Stimulated activated naive CD8-positive, alpha-beta T cell treated with anti-CD3 and anti-CD28 coated beads, Interleukin-15, Interleukin-2, amounts not matched to agents 100 ng/mL and 50 ng/mL, for 24 hours (primary cell): ENCODE results near the gene KNDC1.
A peak's percentile ranks its signal among the peaks of the same experiment; 100 is the strongest.
"Not testable (repeated sequence)": the region's sequence is repeated elsewhere in the genome, so short reads cannot be mapped to it uniquely, and the experiment has no call there.

ENCODE experiments used
- H3K27ac Mint-ChIP-seq: one replicate; pipeline ENCODE4 v1.8.0; 2021; ENCODE audit warnings: mild to moderate bottlenecking, mixed read lengths
- H3K27me3 Mint-ChIP-seq: one replicate; pipeline ENCODE4 v1.8.0; 2021; ENCODE audit warnings: mixed read lengths
- H3K36me3 Mint-ChIP-seq: one replicate; pipeline ENCODE4 v1.8.0; 2021; ENCODE audit warnings: low read depth, mixed read lengths
- H3K4me1 Mint-ChIP-seq: one replicate; pipeline ENCODE4 v1.8.0; 2021; ENCODE audit warnings: low read depth, mixed read lengths
- H3K4me3 Mint-ChIP-seq: one replicate; pipeline ENCODE4 v1.8.0; 2021; ENCODE audit warnings: mild to moderate bottlenecking, mixed read lengths
- H3K9me3 Mint-ChIP-seq: one replicate; pipeline ENCODE4 v1.8.0; 2021; ENCODE audit warnings: mixed read lengths

KNDC1 gene

GRCh38 chr10:133230044-133230361, 70.0 kb downstream of the KNDC1 start, which contains the start of gene UTF1:
TSS of gene UTF1 (plus strand) at chr10:133230217. CDS start at chr10:133230289, 72 bp downstream.
- Mint-ChIP-seq H3K4me3 (no peak within 1 kb of the TSS), H3K9me3 (no peaks in the 10 kb centered on the region), H3K36me3 (no peaks in the 10 kb centered on the region), H3K27ac (no peak within 1 kb of the TSS), H3K27me3 (peaks cover 63% of the 10 kb centered on the region), H3K4me1 (peaks cover 26% of the 10 kb centered on the region)

DNA sequence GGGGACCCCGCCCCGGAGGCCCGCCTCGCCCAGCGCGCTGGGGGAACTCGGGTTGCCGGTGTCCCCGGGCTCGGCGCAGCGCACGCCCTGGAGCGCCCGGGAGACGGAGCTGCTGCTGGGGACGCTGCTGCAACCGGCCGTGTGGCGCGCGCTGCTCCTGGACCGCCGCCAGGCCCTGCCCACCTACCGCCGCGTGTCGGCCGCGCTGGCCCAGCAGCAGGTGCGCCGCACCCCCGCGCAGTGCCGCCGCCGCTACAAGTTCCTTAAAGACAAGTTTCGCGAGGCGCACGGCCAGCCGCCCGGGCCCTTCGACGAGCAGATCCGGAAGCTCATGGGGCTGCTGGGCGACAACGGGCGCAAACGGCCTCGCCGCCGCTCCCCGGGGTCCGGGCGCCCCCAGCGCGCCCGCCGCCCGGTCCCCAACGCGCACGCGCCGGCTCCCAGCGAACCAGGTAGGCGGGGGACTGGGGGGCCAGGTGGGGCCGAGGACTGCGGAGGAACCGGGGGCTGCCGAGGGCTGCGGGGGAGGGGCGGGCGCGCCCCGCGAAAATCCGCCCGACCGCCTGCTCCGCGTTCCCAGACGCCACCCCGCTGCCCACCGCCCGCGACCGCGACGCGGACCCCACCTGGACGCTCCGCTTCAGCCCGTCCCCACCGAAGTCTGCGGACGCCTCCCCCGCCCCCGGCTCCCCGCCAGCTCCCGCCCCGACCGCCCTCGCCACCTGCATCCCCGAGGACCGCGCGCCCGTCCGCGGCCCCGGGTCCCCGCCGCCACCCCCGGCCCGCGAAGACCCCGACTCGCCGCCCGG, 70.6 kb downstream of the KNDC1 start:
- Mint-ChIP-seq H3K4me1 (peaks cover 23% of the 10 kb centered on the region), H3K36me3 (no peaks in the 10 kb centered on the region), H3K27ac (no peak overlapping the region), H3K4me3 (no peak overlapping the region), H3K9me3 (no peaks in the 10 kb centered on the region), H3K27me3 (peaks cover 63% of the 10 kb centered on the region)

GRCh38 chr10:133231244-133231945, 71.4 kb downstream of the KNDC1 start:
- Mint-ChIP-seq H3K4me1 (peaks cover 19% of the 10 kb centered on the region), H3K36me3 (no peaks in the 10 kb centered on the region), H3K9me3 (no peaks in the 10 kb centered on the region), H3K27ac (no peak overlapping the region), H3K27me3 (peaks cover 56% of the 10 kb centered on the region), H3K4me3 (no peak overlapping the region)

- Mint-ChIP-seq H3K9me3 (no peaks in the 10 kb centered on the region), H3K27ac (no peak overlapping the region), H3K36me3 (no peaks in the 10 kb centered on the region), H3K4me1 (peaks cover 14% of the 10 kb centered on the region), H3K27me3 (peaks cover 50% of the 10 kb centered on the region), H3K4me3 (no peak overlapping the region)
Measured at GRCh38 chr10:133231946-133232574, 72.0 kb downstream of the KNDC1 start.

DNA sequence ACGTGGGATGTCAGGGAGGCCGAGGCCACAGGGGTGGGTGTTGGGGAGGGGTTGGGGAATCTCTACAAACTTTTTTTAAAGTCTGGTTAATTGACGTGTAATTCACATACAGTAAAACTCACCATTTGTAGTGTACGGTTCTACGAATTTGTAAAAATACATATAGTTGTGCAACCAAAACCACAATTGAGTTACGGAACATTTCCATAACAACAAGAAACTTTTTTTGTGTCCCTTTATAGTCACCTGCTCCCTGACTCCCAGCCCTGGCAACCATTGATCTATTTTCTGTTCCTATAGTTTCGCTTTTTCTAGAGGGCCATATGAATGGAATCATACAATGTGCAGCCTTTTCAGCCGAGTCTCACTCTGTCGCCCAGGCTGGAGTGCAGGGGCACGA, 74.8 kb downstream of the KNDC1 start:
- Mint-ChIP-seq H3K4me3 (peak overlapping the region; percentile 13), H3K27me3 (peaks cover 42% of the 10 kb centered on the region)
- H3K27ac Mint-ChIP-seq, H3K36me3 Mint-ChIP-seq, H3K4me1 Mint-ChIP-seq, H3K9me3 Mint-ChIP-seq: not testable (repeated sequence)

- Mint-ChIP-seq H3K4me3 (peak overlapping the region; percentile 13), H3K9me3 (no peaks in the 10 kb centered on the region), H3K27ac (no peak overlapping the region), H3K27me3 (peaks cover 42% of the 10 kb centered on the region), H3K36me3 (no peaks in the 10 kb centered on the region), H3K4me1 (peaks cover 7% of the 10 kb centered on the region)
Measured at GRCh38 chr10:133235265-133235855, 75.3 kb downstream of the KNDC1 start.

DNA sequence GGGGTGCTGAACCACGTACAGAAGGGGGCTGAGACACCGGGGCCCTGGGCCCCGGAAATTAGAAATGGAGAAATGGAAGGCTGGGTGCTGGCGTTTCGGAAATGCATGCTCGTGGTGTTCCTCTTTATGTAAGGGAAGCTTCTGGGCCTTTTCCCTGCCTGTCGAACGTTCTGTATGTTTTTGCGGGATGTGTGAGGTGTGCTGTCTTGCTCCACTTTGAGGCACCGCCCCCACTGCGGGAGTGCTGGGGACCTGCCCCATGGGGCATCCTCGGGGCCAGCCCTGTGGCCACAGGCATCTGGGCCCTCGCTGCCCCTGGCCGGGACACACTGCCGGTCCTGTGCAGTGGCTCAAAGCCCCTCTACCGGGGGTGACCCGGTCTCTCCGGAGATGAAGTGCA, 75.9 kb downstream of the KNDC1 start:
- no peaks in the 10 kb centered on the region for H3K9me3 Mint-ChIP-seq
- no peaks in the 10 kb centered on the region for H3K36me3 Mint-ChIP-seq
- H3K4me1 Mint-ChIP-seq = peaks cover 11% of the 10 kb centered on the region
- H3K27me3 Mint-ChIP-seq = peaks cover 46% of the 10 kb centered on the region
- H3K4me3 Mint-ChIP-seq = peak overlapping the region; percentile 35
- no peak overlapping the region for H3K27ac Mint-ChIP-seq

GRCh38 chr10:133236401-133237240, 76.6 kb downstream of the KNDC1 start:
- H3K36me3 Mint-ChIP-seq = no peaks in the 10 kb centered on the region
- H3K4me3 Mint-ChIP-seq = no peak overlapping the region
- H3K27ac Mint-ChIP-seq = no peak overlapping the region
- H3K27me3 Mint-ChIP-seq = peaks cover 48% of the 10 kb centered on the region
- no peaks in the 10 kb centered on the region for H3K9me3 Mint-ChIP-seq
- H3K4me1 Mint-ChIP-seq = peaks cover 14% of the 10 kb centered on the region

DNA sequence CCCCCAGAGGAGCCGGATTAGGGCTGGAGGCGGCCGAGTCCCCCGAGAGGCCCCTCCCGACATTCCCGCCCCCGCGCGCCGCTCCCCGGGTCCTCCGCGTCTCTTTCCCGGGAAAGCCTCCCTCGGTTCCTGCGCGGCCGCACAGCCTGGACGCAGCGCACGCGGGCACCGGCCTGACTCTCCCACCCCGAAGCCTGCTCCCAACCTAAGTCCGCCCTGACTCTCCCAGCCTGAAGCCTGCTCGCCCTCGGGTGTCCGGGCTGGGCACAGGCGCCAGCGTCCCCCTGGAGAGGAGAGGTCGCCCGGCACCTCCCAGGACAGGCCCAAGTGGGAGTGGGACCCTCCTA, 77.2 kb downstream of the KNDC1 start:
- no peaks in the 10 kb centered on the region for H3K36me3 Mint-ChIP-seq
- H3K4me3 Mint-ChIP-seq = no peak overlapping the region
- H3K9me3 Mint-ChIP-seq = no peaks in the 10 kb centered on the region
- H3K4me1 Mint-ChIP-seq = peaks cover 18% of the 10 kb centered on the region
- H3K27me3 Mint-ChIP-seq = peaks cover 46% of the 10 kb centered on the region
- H3K27ac Mint-ChIP-seq = no peak overlapping the region

- H3K36me3 Mint-ChIP-seq = no peaks in the 10 kb centered on the region
- H3K4me3 Mint-ChIP-seq = no peak within 1 kb of the TSS
- H3K4me1 Mint-ChIP-seq = peaks cover 21% of the 10 kb centered on the region
- no peak within 1 kb of the TSS for H3K27ac Mint-ChIP-seq
- peaks cover 43% of the 10 kb centered on the region for H3K27me3 Mint-ChIP-seq
- no peaks in the 10 kb centered on the region for H3K9me3 Mint-ChIP-seq
Measured at GRCh38 chr10:133237588-133238465, 77.8 kb downstream of the KNDC1 start, which contains the start of gene VENTX. TSS of gene VENTX (plus strand) at chr10:133237855. CDS start at chr10:133237915, 60 bp downstream.

DNA sequence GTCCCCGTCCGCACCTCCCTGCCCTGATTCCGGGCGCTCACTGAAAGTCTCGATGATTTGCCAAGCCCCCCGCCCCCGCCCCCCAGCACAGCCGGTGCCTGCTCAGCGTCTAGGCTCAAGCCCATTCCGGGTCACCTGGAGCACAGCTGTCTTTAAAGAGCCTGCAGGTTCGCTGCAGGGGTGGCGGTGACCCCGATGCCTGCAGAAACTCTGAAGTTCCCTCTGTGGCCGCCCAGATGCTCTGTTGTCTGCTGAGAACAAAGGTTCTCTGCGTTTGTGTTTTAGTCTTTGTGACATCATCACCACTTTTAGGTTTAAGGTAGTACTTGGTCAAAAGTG, 78.4 kb downstream of the KNDC1 start:
- peaks cover 43% of the 10 kb centered on the region for H3K27me3 Mint-ChIP-seq
- no peak overlapping the region for H3K27ac Mint-ChIP-seq
- no peak overlapping the region for H3K4me3 Mint-ChIP-seq
- H3K9me3 Mint-ChIP-seq = no peaks in the 10 kb centered on the region
- peaks cover 21% of the 10 kb centered on the region for H3K4me1 Mint-ChIP-seq
- no peaks in the 10 kb centered on the region for H3K36me3 Mint-ChIP-seq

- H3K27me3 Mint-ChIP-seq = peaks cover 37% of the 10 kb centered on the region
- H3K4me1 Mint-ChIP-seq = peaks cover 21% of the 10 kb centered on the region
- H3K9me3 Mint-ChIP-seq = no peaks in the 10 kb centered on the region
- H3K36me3 Mint-ChIP-seq = no peaks in the 10 kb centered on the region
- H3K27ac Mint-ChIP-seq = no peak overlapping the region
- no peak overlapping the region for H3K4me3 Mint-ChIP-seq
Measured at GRCh38 chr10:133239990-133240389, 80.0 kb downstream of the KNDC1 start.

- Mint-ChIP-seq H3K4me1 (peaks cover 18% of the 10 kb centered on the region), H3K36me3 (no peaks in the 10 kb centered on the region), H3K27me3 (peaks cover 37% of the 10 kb centered on the region), H3K4me3 (peak overlapping the region; percentile 54), H3K27ac (no peak overlapping the region), H3K9me3 (no peaks in the 10 kb centered on the region)
Measured at GRCh38 chr10:133241501-133242205, 81.6 kb downstream of the KNDC1 start.
